ENCODE results near the gene PAX1. TPM values are rescaled to one million over a fixed set of nuclear protein-coding genes. Genes with fewer than 3 reads are reported as not detected.

Gene PAX1
- total and polyA plus RNA-seq, 12 donors = not detected

DNA sequence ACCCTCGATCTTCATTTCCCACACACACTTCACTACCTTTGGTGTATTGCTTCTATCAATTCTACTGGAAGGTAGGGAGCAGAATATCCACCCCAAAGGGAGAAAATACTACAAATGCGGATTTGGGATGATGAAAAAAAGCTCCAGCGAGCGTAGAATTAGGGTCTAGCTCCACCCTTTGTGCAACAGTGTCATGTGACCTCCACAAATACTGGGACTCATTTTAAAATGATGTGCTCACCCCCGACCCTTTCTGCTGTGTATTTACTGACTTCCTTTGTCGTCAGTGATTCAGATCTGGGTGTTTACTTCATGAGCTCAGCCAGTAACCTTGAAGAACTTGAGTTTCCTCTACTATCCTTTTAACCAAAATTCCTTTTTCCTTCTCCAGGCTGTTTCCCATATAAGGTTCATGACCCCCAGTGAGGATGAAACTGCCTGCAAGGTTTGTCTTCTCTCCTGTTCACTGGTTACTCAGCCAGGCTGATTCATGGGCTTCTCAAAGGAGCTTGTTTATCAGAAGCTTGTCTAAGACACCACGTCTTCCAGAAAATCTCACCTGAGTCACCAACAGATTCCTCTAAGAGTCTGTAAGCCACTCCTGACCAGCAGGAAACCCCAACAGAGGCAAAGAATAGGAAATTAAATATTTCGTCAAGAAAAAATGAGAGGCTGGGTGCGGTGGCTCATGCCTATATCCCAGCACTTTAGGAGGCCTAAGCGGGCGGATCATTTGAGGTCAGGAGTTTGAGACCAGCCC lies 39.6 kb upstream of the PAX1 start:
- WGBS, 2 donors = 73 to 79% methylated on average over 11 of the region's 11 CpGs
- DNase-seq = no peak
- Histone ChIP-seq H3K36me3 (no peaks in the 10 kb centered on the region), H3K27ac (no peak overlapping the region), H3K4me3 (no peak overlapping the region), H3K27me3 (no peaks in the 10 kb centered on the region), H3K9me3 (peaks cover 0 to 4% (median 0%) of the 10 kb centered on the region in 11 donors), H3K4me1 (no peaks in the 10 kb centered on the region)
- intact Hi-C loops (cut with DNase I) = no loop called here
- TF ChIP-seq, protein P1, sequence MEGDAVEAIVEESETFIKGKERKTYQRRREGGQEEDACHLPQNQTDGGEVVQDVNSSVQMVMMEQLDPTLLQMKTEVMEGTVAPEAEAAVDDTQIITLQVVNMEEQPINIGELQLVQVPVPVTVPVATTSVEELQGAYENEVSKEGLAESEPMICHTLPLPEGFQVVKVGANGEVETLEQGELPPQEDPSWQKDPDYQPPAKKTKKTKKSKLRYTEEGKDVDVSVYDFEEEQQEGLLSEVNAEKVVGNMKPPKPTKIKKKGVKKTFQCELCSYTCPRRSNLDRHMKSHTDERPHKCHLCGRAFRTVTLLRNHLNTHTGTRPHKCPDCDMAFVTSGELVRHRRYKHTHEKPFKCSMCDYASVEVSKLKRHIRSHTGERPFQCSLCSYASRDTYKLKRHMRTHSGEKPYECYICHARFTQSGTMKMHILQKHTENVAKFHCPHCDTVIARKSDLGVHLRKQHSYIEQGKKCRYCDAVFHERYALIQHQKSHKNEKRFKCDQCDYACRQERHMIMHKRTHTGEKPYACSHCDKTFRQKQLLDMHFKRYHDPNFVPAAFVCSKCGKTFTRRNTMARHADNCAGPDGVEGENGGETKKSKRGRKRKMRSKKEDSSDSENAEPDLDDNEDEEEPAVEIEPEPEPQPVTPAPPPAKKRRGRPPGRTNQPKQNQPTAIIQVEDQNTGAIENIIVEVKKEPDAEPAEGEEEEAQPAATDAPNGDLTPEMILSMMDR (IDR thresholded peaks at IDR 0.05) = no peak
- ATAC-seq = no peak

DNA sequence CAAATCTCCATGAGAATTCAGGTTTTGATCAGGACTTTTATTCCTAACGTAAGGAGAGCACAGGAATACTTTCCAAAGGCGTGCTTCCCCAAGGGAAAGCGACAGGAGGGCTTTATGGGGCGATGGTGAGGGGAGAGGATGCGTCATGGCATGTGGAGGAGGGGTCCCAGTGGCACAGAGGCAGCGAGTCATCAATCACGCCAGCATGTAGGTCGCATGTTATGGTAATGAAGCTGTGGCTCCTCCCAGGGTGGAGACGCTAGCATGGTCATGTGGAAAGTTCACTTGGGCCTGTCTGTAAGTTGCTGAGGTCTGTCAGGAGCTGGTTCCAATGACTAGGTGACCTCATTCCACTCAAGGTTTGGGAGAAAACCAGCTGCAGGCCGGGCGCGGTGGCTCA lies 35.3 kb upstream of the PAX1 start:
- peaks cover 0 to 4% (median 0%) of the 10 kb centered on the region in 11 donors for H3K9me3 ChIP-seq
- no peak overlapping the region for H3K27ac ChIP-seq
- no peaks in the 10 kb centered on the region for H3K27me3 ChIP-seq
- no peak overlapping the region for H3K4me3 ChIP-seq
- no peak for DNase-seq
- WGBS, 2 donors = 83 to 84% methylated on average over 12 of the region's 12 CpGs
- no peaks in the 10 kb centered on the region for H3K36me3 ChIP-seq
- intact Hi-C loops (cut with DNase I) = no loop called here
- no peaks in the 10 kb centered on the region for H3K4me1 ChIP-seq
- ATAC-seq = no peak
- TF ChIP-seq, protein P1 (IDR thresholded peaks at IDR 0.05) = no peak

DNA sequence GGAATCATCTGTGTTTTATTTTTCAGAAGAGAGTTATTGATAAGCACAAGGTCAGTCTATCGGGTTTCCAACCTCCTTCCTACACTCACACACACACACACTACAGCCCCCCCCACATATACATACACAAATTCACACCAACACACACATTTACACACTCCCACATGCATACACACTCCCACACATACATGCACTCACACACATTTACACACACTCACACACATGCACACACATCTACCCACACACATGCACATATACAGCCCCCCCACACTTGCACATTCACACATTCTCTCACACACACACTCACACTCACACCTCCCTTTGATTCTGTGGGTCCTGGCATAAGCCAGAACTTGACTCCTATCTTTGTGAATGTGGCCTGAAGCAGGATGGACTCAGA lies 34.5 kb upstream of the PAX1 start:
- Histone ChIP-seq H3K27me3 (no peaks in the 10 kb centered on the region), H3K27ac (no peak overlapping the region), H3K4me3 (no peak overlapping the region), H3K9me3 (peaks cover 0 to 8% (median 0%) of the 10 kb centered on the region in 11 donors), H3K4me1 (no peaks in the 10 kb centered on the region), H3K36me3 (no peaks in the 10 kb centered on the region)
- DNase-seq = no peak
- no peak for ATAC-seq
- TF ChIP-seq, protein P1 (IDR thresholded peaks at IDR 0.05) = no peak
- 74 to 82% methylated on average over 1 of the region's 1 CpG for WGBS, 2 donors
- intact Hi-C loops (cut with DNase I) = no loop called here

DNA sequence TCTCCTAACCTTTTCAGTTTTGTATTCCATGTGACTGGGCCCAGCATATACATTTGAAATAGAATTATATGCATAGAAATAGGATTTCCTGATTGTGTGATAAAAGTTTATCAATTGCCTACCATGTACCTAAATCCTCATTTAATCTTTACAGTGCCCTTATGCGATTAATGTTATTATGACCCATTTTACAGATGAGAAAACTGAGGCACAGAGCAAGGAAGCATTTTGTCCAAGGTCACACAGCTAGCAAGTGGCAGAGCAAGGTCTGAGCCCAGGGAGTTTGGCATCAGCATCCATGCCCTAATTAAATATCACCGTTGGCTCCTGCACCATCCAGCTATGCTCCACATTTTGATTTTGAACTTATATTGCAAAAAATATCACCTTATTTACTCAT lies 28.2 kb upstream of the PAX1 start:
- H3K27me3 ChIP-seq = peaks cover 0 to 19% (median 0%) of the 10 kb centered on the region in 7 donors
- no peaks in the 10 kb centered on the region for H3K4me1 ChIP-seq
- intact Hi-C loops (cut with DNase I) = no loop called here
- 87% methylated on average over 2 of the region's 2 CpGs for WGBS, 2 donors
- no peak for DNase-seq
- TF ChIP-seq, protein P1 (IDR thresholded peaks at IDR 0.05) = no peak
- H3K9me3 ChIP-seq = peaks cover 0 to 8% (median 0%) of the 10 kb centered on the region in 11 donors
- no peak overlapping the region for H3K27ac ChIP-seq
- H3K36me3 ChIP-seq = no peaks in the 10 kb centered on the region
- no peak overlapping the region for H3K4me3 ChIP-seq
- no peak for ATAC-seq
